Endothelial cell of umbilical vein (primary cell): ENCODE measurements around the gene STAB2. TPM values are rescaled to one million over a fixed set of nuclear protein-coding genes. Genes with fewer than 3 reads are reported as not detected.

Experiments
- BruUV-seq: library from RNA; stranded (reverse); fragments of 400-500 nt; replicated peaks from 2 replicates; lab custom pipeline; 2021; lab: Mats Ljungman, UMichigan
- CTCF ChIA-PET: fragments of 300-600, 350-600 bp; sonication (Branson Sonifier 250); formaldehyde crosslinking; loops from one replicate; lab custom pipeline; 2021; ENCODE audit warnings: antibody characterized with exemption, inconsistent platforms; lab: Charles Lee
- POLR2A ChIA-PET: fragments of 300-600, 350-600 bp; sonication (Branson Sonifier 250); formaldehyde crosslinking; loops from one replicate; lab custom pipeline; 2021; ENCODE audit warnings: antibody characterized with exemption, inconsistent platforms; lab: Charles Lee
- DNase-seq: peaks from one replicate; pipeline ENCODE4 v3.0.0-alpha.2; 2011; ENCODE audit warnings: low read depth, low spot score
- FAIRE-seq: peaks from 2 replicates; lab custom pipeline; 2011; peaks lifted over from hg19 to GRCh38; lab: Jason Lieb, UNC
- H2AFZ ChIP-seq: 2 replicates; pipeline ENCODE4 v1.6.0; 2012; ENCODE audit warnings: low read depth, low read length, control low read depth, inconsistent platforms
- H3K27ac ChIP-seq: 2 replicates; pipeline ENCODE4 v1.5.1; 2011; ENCODE audit warnings: low read depth, mild to moderate bottlenecking, control low read depth, low read length, moderate library complexity; ENCODE audit not compliant: insufficient read depth
- H3K27me3 ChIP-seq, 2 experiments: 2 replicates each; pipeline versions ENCODE4 v1.6.0 to v1.6.1; 2011; ENCODE audit warnings: low read length in 2 of 2, mixed read lengths in 1 of 2; ENCODE audit not compliant: control insufficient read depth in 2 of 2, insufficient read depth in 2 of 2
- H3K36me3 ChIP-seq, 2 experiments: 2 replicates in 1 of 2; 3 replicates in 1 of 2; pipeline ENCODE4 v1.5.1; 2011; ENCODE audit warnings: low read length in 2 of 2, mild to moderate bottlenecking in 1 of 2, moderate library complexity in 1 of 2; ENCODE audit not compliant: control insufficient read depth in 2 of 2, insufficient read depth in 2 of 2; ENCODE audit errors: extremely low read depth in 1 of 2
- H3K4me1 ChIP-seq: 3 replicates; pipeline ENCODE4 v1.5.1; 2011; ENCODE audit warnings: mild to moderate bottlenecking, low read length; ENCODE audit not compliant: control insufficient read depth, insufficient read depth; ENCODE audit errors: extremely low read depth
- H3K4me2 ChIP-seq: 2 replicates; pipeline ENCODE4 v1.6.1; 2011; ENCODE audit warnings: low read length, control low read depth, mixed read lengths; ENCODE audit not compliant: insufficient read depth
- H3K4me3 ChIP-seq, 3 experiments: fragments of 200-600 bp in 1 of 3; sonication (generic), shearing (Covaris generic) in 1 of 3; replicated peaks in 1 of 3; 2 replicates each; pipeline ENCODE4 v1.5.1; 2011 to 2016; ENCODE audit warnings: control low read depth in 3 of 3, low read length in 3 of 3, mild to moderate bottlenecking in 2 of 3, inconsistent platforms in 1 of 3, low read depth in 1 of 3, moderate library complexity in 1 of 3; ENCODE audit not compliant: insufficient read depth in 1 of 3
- H3K79me2 ChIP-seq: 2 replicates; pipeline ENCODE4 v1.6.0; 2012; ENCODE audit warnings: low read length, inconsistent platforms; ENCODE audit not compliant: control insufficient read depth, insufficient read depth
- H3K9ac ChIP-seq: replicated peaks from 2 replicates; pipeline ENCODE3; 2011; ENCODE audit warnings: low read length, control low read depth; ENCODE audit not compliant: insufficient read depth; ENCODE audit errors: extremely low read depth
- H3K9me1 ChIP-seq: replicated peaks from 3 replicates; pipeline ENCODE4 v1.6.0; 2011; ENCODE audit warnings: mild to moderate bottlenecking, low read length; ENCODE audit not compliant: control insufficient read depth, insufficient read depth; ENCODE audit errors: extremely low read depth
- H3K9me3 ChIP-seq: replicated peaks from 2 replicates; pipeline ENCODE4 v1.5.1; 2012; ENCODE audit warnings: low read length, inconsistent platforms; ENCODE audit not compliant: control insufficient read depth, insufficient read depth
- H4K20me1 ChIP-seq: replicated peaks from 2 replicates; pipeline ENCODE3; 2011; ENCODE audit warnings: mild to moderate bottlenecking, low read length; ENCODE audit not compliant: control insufficient read depth, insufficient read depth; ENCODE audit errors: extremely low read depth
- CTCF ChIP-seq, 2 donors: IDR thresholded peaks; 1 replicate in 1 of 2; 2 replicates in 1 of 2; pipeline ENCODE4 v1.5.1; 2011; ENCODE audit warnings: low read length in 2 of 2, mild to moderate bottlenecking in 2 of 2, moderate library complexity in 2 of 2, control low read depth in 1 of 2, inconsistent platforms in 1 of 2, low read depth in 1 of 2; ENCODE audit not compliant: insufficient read depth in 1 of 2; ENCODE audit errors: extremely low read depth in 1 of 2
- EZH2 ChIP-seq: IDR thresholded peaks from 2 replicates; pipeline ENCODE4 v1.6.1; 2012; ENCODE audit warnings: borderline replicate concordance, low read depth, mild to moderate bottlenecking, moderate library complexity, low read length, inconsistent platforms; ENCODE audit not compliant: severe bottlenecking
- FOS ChIP-seq: IDR thresholded peaks from 2 replicates; pipeline ENCODE4 v1.6.1; 2011; ENCODE audit warnings: mild to moderate bottlenecking, low read length, moderate library complexity, borderline replicate concordance; ENCODE audit not compliant: insufficient read depth
- GATA2 ChIP-seq: IDR thresholded peaks from 2 replicates; pipeline ENCODE4 v1.7.0; 2011; ENCODE audit warnings: low read depth, mild to moderate bottlenecking, moderate library complexity, mixed read lengths, low read length; ENCODE audit not compliant: insufficient read length, insufficient read depth
- JUN ChIP-seq: IDR thresholded peaks from 2 replicates; pipeline ENCODE4 v1.6.1; 2011; ENCODE audit warnings: borderline replicate concordance, low read depth; ENCODE audit not compliant: insufficient read length, insufficient read depth
- MAX ChIP-seq: IDR thresholded peaks from 2 replicates; pipeline ENCODE4 v1.6.1; 2011; ENCODE audit not compliant: insufficient read depth, insufficient read length
- MYC ChIP-seq: IDR thresholded peaks from one replicate; pipeline ENCODE4 v1.6.1; 2011; ENCODE audit warnings: mild to moderate bottlenecking, low read depth, low read length
- POLR2A ChIP-seq: IDR thresholded peaks from 2 replicates; pipeline ENCODE4 v1.6.1; 2012; ENCODE audit warnings: low read depth, mild to moderate bottlenecking, control low read depth, low read length
- POLR2AphosphoS5 ChIP-seq: IDR thresholded peaks from 2 replicates; pipeline ENCODE4 v1.6.1; 2012; ENCODE audit warnings: low read depth, mild to moderate bottlenecking, control low read depth, low read length, moderate library complexity; ENCODE audit not compliant: insufficient read depth
- dilution Hi-C: fragments of 300-500 bp; cut with MboI; formaldehyde crosslinking; loops from one replicate; pipeline ENCODE4 v1.15.0; 2019; ENCODE audit warnings: low sequenced_read_pairs; ENCODE audit not compliant: extremely low pct_ligation_motif_present
- intact Hi-C: fragments of 100-400 bp; cut with micrococcal nuclease; formaldehyde crosslinking; loops from one replicate; pipeline ENCODE4 v1.10.0; 2022
- polyA plus RNA-seq, 4 experiments: library from polyadenylated mRNA; depleted of rRNA in 3 of 4; stranded (reverse) in 3 of 4; unstranded in 1 of 4; fragments of >200 nt; gene quantifications; 2 replicates each; pipeline versions ENCODE4 v1.2.1 to v1.2.3, GENCODE V29; 2011 to 2012; ENCODE audit warnings: missing spikeins in 1 of 4
- total RNA-seq: library from RNA; stranded (reverse); gene quantifications from 2 replicates; pipeline ENCODE4 v1.2.3, GENCODE V29; 2021

STAB2 gene
- total and polyA plus RNA-seq, 2 donors (not counting 3 experiments of a cell fraction or from before 2014, with no cell fraction given), result 0.01 TPM; not detected in 1

- Histone ChIP-seq H3K79me2 (no peaks in the 10 kb centered on the region), H3K4me2 (no peak overlapping the region), H2AFZ (no peak overlapping the region), H4K20me1 (no peaks in the 10 kb centered on the region), H3K9me3 (no peaks in the 10 kb centered on the region), H3K9ac (no peak overlapping the region), H3K4me3 (no peak overlapping the region), H3K4me1 (no peaks in the 10 kb centered on the region), H3K9me1 (no peaks in the 10 kb centered on the region), H3K27ac (no peak overlapping the region), H3K36me3 (no peaks in the 10 kb centered on the region), H3K27me3 (peaks cover 0 to 4% of the 10 kb centered on the region in 2 experiments)
- dilution Hi-C loops (no loop called here), intact Hi-C loops (no loop called here)
- no TSS peak for BruUV-seq
- no peak for DNase-seq
- CTCF ChIA-PET, result no interaction called here
- POLR2A ChIA-PET, result no interaction called here
- TF ChIP-seq JUN (no peak), GATA2 (no peak), MYC (no peak), MAX (no peak), FOS (no peak), CTCF (IDR thresholded peaks at IDR 0.05; ENCODE audit: extremely low read depth in 1 of 2, insufficient read depth in 1 of 2, low read depth in 1 of 2, low read length in 2 of 2) (no peak), EZH2 (no peak), POLR2A (no peak), POLR2AphosphoS5 (no peak)
- FAIRE-seq, result no peak
Observed at GRCh38 chr12:103707446-103707845, 120.4 kb downstream of the STAB2 start.
